ENCODE results near the gene ZBTB16.
"Not testable (repeated sequence)": the region's sequence is repeated elsewhere in the genome, so short reads cannot be mapped to it uniquely, and the experiment has no call there.

ZBTB16 gene

DNA sequence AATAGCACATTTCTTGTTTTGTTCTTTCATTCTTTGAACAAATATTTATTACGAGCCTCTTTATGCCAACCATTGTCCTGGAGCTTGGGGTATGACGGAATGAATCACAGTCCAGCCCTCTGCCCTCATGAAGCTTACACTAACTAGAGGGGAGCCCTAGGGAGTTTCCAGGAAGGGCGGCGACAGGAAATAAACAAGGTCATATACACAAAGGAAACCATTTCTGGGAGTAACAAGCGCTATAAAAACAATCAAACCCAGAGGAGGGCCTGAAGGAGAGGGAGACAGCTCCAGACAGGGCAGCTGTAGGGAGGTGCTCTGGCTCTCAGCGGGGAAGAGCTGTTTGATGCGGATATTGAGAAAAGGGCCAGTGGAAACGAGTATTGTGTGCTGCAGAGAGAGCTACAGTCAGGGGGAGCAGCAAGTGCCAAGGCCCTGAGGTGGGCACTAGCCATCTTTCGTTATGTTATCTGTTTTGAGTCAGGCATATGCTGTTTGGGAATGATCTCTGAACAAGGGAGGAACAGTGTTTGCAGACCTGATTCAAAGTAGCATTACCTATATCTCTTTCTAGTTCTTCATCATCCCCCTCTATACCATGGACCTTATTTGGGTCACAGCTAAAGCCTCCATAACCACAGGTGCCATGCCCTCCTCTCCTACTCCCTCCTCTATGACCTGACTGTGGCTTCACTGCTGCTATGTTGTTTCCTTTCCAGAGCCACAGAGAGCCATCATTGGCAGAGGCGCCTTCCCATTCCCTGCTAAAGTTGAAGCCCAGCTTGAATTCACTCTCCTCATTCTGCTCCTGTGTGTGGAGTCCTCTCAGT lies 15.3 kb upstream of the ZBTB16 start:
- no peak for DNase-seq (ENCODE audit: low spot score)

DNA sequence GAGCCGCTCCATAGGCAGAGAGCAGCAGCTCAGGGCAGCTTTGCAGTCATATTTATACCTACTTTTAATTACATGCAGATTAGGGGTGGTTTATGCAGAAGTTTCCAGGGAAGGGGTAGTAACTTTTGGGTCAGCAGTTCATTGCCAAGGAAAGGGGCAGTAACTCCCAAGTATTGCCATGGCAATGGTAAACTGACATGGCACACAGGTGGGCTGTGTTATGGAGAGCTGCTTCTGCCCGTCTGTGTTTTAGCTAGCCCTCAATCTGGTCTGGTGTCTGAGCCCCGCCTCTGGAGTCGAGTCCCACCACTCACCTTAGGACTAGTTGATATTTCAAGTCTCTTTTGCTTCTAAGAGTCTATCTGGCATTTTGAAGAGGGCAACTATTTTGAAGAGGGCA lies 12.2 kb upstream of the ZBTB16 start:
- DNase-seq (ENCODE audit: low spot score) = no peak

DNA sequence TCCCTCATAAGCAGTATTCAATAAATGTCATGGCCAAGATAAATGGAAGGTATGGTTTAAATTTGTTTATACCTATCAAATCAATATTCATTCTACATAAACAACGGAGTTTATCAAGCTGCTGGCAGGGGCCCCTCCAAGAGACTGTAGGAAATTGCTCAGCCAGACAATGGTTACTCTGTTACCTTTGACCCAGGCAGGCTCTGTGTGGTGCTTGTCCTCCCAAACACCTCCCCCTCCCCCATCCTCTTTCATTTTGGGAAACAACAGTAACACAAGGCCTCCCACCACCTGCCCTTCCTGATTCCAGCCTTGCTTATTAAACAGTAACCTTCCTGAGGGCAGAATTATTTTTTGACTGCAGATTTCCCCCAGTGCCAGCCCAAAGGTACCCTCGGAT lies 10.5 kb upstream of the ZBTB16 start:
- DNase-seq (ENCODE audit: low spot score) = peak; percentile 11

DNA sequence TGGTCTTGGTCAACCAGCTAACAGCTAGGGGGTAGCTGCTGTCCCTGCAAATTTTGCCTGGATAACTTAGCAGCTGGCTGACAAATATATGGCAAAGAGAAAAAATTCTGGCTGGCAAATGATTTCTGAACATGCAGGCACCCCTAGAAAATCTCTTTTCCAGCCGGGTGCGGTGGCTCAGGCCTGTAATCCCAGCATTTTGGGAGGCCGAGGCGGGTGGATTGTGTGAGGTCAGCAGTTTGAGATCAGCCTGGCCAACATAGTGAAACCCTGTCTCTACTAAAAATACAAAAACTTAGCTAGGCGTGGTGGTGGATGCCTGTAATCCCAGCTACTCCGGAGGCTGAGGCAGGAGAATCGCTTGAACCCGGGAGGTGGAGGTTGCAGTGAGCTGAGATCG lies 9.7 kb upstream of the ZBTB16 start:
- not testable (repeated sequence) for DNase-seq (ENCODE audit: low spot score)

DNA sequence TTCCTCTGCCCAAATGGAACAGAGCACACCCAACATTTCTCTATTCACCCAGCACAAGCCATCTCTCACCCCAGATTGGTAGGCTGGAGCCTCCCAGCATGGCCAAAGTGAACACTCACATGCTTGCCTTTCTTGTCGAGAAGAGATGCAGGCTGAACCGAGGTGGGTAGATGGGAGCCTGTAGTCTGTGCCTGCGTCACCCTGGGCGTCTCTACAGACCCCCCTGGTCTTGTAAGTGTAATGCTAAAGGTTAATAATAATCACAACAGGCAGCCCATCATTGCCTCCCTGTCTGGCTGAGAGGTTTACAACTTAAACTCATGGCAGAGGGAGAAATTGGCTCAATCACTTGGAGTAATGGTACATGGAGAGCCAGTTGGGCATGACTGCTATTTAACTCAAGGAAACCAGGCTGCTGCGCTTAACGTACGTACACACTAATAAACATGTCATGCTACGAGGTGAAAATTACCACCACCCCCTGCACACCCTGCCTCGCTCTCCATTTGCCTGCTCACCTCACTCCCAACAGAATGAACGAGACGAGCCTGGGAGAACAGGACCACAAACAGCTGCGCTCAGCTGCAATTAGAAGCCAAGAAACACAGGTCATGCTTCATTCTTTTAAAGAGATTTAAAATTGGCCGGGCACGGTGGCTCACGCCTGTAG lies 9.1 kb upstream of the ZBTB16 start:
- DNase-seq (ENCODE audit: low spot score) = no peak

DNA sequence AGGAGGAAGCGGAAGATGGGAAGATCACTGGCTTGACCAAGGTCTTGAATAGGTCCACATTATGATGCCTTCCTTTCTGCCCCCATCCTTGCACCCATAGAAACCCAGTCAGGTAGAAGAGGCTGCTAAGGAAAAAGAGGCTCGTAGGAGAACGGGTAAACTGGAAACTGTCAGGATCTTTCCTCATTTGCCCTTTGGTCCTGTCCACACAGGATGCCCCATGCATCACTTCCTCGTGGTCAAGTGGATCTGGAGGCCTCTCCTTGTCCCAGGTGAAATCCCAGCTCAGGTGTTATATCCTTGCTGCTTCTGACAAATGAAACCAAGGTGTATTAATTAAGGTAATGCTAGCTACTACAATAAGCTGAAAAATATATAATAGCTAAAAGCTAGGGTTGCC lies 8.0 kb upstream of the ZBTB16 start:
- no peak for DNase-seq (ENCODE audit: low spot score)

DNA sequence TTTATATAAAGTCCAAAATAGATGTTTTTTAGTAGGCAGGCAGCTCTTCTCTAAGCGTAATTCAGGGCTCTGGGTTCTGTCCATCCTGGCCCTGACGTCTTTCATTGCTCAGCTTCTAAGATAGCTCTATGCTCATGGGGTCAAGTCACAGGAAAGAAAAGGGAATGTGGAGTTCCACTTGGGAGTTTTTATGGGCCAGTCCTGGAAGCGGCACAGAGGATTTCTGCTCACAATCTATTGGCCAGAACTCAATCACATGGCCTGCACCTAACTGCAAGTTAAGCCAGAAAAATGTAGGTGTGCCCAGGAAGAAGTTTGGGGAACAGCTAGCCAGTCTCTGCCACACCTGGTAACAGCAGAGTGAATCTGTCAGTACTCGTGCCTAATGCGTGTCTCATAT lies 7.4 kb upstream of the ZBTB16 start:
- DNase-seq (ENCODE audit: low spot score) = no peak

DNA sequence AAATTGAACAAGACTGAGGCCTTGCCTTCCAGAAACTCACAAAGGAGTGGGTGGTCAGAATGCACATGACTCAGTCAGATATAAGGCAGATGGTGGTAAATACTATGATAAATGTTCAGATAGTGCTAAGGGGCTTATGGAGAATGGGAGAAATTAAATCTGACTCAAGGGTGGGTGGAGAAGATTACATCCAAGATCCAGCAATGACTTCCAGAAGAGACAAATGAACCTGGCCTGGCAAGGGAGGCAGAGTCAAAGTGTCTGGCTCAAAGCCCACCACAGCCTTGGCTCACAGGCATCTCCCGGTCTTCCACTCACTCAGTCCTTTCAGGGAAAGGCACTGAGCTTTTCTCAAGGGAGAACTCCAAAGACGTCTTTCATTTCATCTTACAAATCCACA lies 6.1 kb upstream of the ZBTB16 start:
- no peak for DNase-seq (ENCODE audit: low spot score)

DNA sequence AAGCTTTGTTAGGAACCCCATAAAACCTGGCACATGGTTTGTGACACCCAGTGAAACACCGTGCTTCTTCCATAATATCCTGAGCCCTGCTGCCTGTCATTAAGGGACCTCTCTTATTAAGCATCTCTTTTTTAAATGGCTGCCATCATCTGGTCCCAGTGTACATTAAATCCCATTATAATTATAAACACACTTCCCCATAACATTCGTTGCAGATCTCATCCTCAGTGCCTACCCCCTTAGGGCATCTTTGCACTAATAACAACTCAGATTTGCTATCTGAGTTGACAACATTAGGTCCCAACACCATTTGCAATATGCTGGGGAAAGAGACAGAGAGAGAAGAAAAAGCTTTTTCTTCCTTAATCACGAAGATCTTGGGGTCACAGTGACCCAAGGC lies 4.7 kb upstream of the ZBTB16 start:
- no peak for DNase-seq (ENCODE audit: low spot score)

DNA sequence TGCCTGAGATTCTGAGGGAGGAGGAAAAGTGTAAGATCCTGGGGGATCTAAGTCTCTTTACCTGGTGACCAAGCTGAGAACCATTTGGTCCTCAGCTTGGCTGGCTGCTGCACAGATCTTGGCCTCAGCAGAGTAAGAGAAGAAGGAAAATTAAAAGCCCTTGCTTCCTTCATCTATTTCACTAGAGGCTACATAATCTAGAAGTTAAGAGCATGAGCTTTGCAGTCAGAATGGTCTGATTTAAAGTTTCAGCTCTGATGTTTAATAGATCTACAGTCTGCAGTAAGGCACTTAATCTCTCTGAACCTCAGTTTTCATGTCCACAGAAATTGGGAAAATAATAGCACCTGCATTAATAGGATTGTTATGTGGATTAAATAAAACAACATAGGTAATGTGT lies 3.1 kb upstream of the ZBTB16 start:
- no peak for DNase-seq (ENCODE audit: low spot score)

DNA sequence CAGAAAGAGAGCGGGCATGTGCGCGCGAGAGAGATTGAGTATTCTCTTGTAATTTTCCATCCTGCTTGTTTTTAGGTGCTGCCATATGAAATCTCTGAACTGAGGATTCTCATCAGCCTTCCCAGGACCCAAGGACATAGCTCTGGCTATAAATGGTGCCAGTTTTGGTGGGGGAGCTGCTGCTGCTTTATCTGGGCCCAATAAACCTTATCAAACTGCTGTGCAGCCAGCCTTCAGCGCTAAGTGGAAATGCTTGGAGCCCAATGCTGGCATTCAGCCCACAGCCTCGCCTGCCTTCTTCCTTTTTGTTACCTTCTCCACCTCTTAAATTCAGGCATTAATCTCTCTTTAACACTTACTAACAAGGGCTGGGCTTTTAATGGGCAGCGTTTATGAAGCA lies 2.4 kb upstream of the ZBTB16 start:
- no peak for DNase-seq (ENCODE audit: low spot score)

DNA sequence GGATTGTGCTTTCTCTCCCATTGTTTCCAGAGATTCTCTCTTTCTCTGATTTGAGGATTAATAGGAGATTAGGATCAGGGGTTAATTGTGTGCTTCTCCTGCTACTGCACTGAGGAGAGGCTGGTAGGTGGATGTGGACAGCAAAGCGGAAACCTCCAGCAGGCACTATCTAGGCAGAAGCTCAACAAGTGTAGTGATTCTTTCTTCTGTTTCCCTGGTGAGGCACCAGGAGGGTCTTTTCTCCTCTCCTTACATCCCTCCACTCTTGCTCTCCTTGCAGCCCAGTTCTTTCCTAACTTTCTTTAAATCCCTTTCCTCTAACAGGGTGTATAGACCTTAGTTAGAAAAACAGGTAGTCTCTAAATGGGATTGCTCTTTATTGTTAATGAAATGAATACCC lies 1.9 kb upstream of the ZBTB16 start:
- no peak for DNase-seq (ENCODE audit: low spot score)

DNA sequence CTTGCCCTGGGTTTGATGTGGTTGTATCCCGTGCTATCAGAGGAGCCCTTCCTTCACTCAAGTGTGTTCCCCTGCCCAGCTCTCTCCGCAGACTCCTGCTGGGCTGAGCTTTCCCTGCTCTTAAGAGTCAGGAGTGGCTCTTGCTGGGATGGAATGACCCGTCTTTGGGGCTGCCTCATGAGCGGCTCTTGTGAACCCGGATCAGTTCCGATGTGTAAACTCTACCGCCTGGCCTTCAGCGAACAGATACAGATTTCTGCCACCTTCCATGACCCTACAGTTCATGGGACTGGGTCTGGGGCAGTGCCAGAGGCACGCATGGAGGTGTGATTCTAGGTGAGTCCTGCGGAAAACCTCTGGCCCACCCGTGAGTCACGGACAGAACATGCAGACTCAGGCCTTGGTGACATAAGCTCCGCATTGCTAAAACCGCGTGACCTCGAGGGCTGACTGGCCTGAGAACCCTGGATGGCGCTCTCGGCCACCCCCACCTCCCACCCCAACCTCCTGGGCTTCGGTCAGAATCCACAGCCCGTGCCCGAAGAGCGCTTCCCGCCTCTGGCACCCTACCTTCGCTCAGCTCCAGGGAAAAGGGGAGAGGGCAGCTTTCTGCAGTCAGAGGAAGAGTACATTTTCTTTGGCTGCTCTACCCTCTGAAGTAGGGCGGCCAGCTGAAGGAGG lies 1.3 kb upstream of the ZBTB16 start:
- peak; percentile 17 for DNase-seq (ENCODE audit: low spot score)

DNA sequence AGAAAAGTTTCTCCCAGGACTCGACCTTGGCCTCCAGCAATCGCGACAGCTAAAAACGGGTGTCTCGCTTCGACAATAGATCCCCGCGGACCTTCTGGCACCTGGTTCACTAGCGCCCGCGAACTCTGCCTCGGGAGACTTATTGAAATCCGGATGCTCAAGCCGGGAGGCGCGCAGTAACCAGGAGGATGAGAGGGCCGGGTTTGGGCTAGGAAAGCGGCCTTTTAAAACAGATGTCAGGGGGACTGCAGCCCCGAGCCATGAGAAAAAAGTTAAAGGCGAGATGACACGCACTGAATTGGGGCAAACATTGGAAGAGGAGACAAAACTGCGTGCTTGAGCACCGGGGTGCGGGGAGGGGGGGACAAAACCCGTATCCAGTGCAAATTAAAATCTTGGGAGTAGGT lies 637 bp upstream of the ZBTB16 start:
- DNase-seq (ENCODE audit: low spot score) = no peak

DNA sequence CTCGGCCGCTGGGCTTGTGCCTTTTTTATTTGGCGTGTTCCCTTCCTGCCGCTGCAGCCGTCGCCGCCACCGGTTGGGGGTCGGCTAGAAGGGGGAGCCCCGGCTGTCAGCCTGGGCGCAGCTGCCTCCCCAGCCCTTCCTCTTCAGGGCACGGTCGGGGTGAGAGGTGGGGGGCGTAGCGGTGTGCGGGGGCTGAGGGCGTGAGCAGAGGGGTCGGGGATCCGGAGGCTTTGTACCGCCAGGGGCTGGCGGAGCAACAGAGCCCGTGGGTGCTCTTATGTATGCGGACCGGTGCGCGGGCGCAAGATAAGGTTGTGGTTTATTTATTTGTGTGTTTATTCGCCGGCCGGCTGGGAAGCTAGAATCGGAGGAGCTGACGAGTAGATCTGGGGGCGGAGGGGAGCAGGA lies 477 bp downstream of the ZBTB16 start:
- peak; percentile 35 for DNase-seq (ENCODE audit: low spot score)

DNA sequence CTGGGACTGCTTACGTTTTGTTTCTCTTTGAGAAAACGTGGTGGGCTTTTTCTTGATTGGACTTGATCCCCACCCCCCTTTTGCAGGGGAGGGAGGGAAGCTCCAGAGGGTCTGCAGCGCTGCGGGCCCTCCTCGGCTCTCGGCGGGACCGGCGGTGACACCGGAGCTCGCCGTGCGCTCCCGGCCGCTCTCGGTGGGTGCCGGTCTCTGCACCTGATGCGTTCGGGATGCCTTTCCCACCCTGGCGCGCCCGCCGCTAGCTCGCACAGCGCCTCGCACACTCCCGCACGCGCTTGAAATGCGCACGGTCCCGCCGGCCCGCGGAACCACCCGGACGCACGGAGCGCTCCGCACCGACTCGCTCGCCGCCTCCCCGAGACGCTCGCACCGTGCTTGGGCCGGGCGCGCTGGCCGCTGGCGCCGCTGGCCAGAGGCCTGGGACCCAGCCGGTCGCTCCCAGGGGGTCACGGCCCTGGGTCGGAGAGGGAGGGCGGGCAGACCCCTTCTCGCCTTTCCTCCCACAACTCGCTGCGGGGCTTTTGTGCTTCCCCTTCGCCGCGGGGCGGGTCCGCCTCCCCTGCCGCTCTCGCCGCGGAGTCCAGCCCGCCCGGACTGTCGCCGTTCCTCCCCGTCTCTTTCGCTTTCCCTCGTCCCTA lies 1.0 kb downstream of the ZBTB16 start:
- DNase-seq (ENCODE audit: low spot score) = peak; percentile 41

DNA sequence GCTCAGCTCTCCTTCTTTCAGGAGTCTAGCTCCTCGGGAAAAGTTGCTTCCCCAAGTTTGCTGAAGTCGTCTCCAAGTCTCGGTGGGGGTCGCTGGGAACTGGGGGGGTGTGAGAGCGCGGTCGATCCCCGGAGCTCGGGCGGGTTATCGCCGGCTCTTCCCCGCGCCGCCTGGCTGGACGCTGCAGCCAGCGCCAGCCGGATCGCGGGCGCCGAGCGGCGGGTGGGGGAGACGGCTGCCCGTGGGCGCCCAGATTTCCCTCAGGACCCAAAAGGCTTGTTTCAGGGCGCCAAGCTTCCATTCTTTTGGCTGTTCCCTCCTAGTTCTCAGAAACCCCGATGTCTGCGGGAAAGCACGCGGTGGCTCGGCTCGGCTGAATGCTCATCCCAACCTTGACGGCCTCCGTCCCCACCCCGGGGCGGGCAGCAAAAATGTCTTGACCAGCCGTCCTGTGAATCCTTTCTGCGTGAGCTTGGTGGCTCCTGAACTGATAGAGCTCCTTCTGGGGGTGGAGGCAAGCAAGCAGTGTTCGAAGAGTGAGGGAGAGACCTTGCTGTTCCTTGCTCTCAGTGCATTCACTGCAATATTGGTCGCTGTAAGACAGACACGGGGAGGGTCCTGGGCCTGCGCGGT lies 1.7 kb downstream of the ZBTB16 start:
- DNase-seq (ENCODE audit: low spot score) = peak; percentile 20

DNA sequence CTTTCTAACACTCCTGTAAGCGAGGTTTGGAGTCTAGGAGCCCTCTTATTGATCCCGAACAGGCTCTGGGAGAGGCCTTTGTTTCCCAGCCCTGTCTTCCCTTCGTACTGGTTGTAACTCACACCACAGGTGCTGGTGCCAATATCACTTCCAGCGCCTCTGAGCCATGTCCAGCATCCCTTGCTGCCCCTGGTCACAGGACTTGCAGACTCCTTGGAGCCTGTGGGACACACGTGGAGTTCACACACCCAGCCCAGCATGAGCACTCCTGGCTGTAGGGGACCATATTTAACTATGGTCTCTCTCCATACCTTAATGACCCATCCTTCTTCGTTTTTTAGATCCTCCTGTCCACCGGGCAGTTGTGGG lies 2.2 kb downstream of the ZBTB16 start:
- no peak for DNase-seq (ENCODE audit: low spot score)

DNA sequence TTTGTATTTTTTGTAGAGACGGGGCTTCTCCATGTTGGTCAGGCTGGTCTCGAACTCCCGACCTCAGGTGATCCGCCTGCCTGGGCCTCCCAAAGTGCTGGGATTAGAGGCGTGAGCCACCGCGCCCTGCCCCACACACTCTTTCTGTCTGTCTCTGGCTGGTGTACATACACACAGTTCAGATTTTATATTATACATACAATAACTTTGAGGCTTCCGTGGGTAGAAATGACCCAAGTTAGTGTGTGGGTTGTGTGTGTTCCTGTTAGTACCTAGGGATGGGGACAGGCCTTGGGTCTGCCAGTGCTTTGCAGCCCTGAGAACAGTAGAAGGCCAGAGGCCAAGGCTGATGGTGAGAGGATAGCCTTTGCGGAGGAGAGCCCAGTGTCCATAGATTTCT lies 2.8 kb downstream of the ZBTB16 start:
- no peak for DNase-seq (ENCODE audit: low spot score)

DNA sequence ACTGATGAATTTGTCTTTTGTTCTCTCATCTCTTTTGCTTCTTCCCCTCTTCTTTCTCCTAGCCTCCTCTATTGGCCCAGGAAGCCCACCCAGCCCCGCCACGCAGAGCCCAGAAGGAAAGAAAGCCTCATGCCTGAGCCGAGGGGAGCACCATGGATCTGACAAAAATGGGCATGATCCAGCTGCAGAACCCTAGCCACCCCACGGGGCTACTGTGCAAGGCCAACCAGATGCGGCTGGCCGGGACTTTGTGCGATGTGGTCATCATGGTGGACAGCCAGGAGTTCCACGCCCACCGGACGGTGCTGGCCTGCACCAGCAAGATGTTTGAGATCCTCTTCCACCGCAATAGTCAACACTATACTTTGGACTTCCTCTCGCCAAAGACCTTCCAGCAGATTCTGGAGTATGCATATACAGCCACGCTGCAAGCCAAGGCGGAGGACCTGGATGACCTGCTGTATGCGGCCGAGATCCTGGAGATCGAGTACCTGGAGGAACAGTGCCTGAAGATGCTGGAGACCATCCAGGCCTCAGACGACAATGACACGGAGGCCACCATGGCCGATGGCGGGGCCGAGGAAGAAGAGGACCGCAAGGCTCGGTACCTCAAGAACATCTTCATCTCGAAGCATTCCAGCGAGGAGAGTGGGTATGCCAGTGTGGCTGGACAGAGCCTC lies 3.8 kb downstream of the ZBTB16 start:
- no peak for DNase-seq (ENCODE audit: low spot score)

DNA sequence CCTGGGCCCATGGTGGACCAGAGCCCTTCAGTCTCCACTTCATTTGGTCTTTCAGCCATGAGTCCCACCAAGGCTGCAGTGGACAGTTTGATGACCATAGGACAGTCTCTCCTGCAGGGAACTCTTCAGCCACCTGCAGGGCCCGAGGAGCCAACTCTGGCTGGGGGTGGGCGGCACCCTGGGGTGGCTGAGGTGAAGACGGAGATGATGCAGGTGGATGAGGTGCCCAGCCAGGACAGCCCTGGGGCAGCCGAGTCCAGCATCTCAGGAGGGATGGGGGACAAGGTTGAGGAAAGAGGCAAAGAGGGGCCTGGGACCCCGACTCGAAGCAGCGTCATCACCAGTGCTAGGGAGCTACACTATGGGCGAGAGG lies 4.3 kb downstream of the ZBTB16 start:
- no peak for DNase-seq (ENCODE audit: low spot score)

DNA sequence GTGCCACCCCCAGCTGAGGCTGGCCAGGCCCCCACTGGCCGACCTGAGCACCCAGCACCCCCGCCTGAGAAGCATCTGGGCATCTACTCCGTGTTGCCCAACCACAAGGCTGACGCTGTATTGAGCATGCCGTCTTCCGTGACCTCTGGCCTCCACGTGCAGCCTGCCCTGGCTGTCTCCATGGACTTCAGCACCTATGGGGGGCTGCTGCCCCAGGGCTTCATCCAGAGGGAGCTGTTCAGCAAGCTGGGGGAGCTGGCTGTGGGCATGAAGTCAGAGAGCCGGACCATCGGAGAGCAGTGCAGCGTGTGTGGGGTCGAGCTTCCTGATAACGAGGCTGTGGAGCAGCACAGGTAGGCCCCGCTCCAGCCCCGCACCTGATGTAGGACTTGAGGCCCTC lies 4.7 kb downstream of the ZBTB16 start:
- DNase-seq (ENCODE audit: low spot score) = no peak
